ENCODE data around the gene ST6GAL1.

The ST6GAL1 gene

DNA sequence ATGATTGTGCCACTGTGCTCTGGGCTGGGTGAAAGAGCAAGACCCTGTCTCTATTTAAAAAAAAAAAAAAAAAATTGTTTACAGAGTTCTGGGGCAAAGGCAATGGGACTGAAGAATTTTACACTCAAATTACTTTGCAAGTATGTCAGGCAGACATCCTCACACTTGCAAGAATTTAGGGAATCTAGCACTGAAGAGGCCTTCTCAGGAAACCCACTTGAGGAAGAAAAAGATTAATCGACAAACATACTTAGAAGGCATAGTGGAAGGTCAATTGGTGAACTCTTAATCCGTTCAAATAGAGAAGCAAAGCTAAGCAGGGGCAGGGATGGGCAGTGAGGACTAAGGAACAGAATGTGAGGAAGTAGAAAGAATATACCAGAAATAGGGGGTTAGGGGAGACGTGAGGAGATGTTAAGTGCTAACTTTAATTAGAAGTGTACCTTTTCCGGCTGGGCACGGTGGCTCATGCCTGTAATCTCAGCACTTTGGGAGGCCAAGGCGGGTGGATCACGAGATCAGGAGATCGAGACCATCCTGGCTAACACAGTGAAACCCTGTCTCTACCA lies 15.0 kb downstream of the ST6GAL1 start:
- H3K9me3 ChIP-seq (ENCODE audit: severe bottlenecking): no peaks in the 10 kb centered on the region
- no peaks in the 10 kb centered on the region for H3K27me3 ChIP-seq (ENCODE audit: insufficient read depth, low read depth, severe bottlenecking)
- H3K4me3 ChIP-seq (ENCODE audit: low read depth, low read length): no peak overlapping the region
- TF ChIP-seq CTCF (IDR thresholded peaks at IDR 0.05; ENCODE audit: low read depth, low read length): no peak
- peaks cover 4% of the 10 kb centered on the region for H3K36me3 ChIP-seq
- no peak overlapping the region for H3K27ac ChIP-seq
- no peak for DNase-seq

DNA sequence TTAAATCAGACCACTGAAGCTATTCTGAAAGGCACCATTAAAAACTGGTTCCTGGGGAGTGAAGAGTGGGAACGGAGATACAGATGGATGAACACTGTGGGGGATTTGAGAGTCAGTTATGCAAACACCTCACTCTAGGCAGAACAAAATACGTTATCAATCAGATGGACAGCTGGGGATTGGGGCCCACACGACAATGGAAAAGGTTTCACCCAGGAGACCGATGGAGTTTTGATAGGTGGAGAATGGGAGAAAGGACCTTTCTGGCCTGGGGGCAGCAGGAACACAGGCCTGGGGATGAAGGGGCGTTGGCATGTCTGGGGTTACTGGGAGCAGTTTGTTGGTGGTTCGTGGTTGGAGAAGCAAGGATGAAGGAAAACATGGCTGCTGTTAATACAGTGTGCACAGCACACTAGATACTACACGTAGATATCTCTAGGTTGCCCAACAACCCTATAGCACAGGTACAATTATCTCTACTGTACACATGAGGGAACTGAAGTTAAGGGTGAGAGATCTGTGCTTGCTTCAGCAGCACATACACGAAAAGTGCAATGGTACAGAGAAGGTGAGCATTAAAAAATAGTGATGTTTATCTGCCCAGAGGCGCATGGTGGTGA lies 16.5 kb downstream of the ST6GAL1 start:
- Histone ChIP-seq H3K4me3 (ENCODE audit: low read depth, low read length) (no peak overlapping the region), H3K27ac (no peak overlapping the region), H3K9me3 (ENCODE audit: severe bottlenecking) (no peaks in the 10 kb centered on the region), H3K36me3 (peaks cover 4% of the 10 kb centered on the region), H3K27me3 (ENCODE audit: insufficient read depth, low read depth, severe bottlenecking) (no peaks in the 10 kb centered on the region)
- no peak for DNase-seq
- no peak for TF ChIP-seq CTCF (IDR thresholded peaks at IDR 0.05; ENCODE audit: low read depth, low read length)

DNA sequence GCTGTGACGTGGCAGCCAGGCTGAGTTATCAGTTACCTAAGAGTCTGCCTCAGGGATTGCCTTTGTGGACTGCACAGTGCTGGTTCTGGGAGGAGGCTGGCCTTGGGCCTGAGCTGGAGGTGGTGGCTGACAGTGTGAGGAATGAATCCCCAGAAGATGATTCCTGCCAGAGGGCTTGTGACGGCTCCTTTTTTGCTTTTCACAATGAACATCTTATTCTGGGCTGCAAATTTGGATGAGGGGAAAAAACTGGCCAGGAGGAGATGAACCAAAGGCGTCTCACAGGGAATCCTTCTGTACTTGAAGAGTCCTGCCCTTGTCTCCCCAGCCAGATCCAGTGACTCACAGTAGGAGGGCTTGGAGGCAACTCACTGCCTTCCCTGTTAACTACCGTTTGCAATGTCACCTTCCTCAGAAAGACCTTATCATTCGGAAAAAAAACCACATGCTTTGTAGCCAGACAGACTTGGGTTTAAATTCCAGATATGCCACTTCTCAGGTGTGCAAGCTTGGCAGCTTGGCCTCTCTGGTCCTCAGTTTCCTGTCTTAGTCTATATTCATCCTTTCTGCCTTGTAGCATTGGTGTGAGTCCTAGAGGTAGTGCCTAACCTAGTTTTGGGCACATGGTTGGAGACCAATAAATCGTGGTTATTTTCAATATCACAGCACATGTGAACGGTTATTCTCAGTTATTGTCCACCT lies 19.1 kb downstream of the ST6GAL1 start:
- Histone ChIP-seq H3K4me3 (ENCODE audit: low read depth, low read length) (no peak overlapping the region), H3K27me3 (ENCODE audit: insufficient read depth, low read depth, severe bottlenecking) (no peaks in the 10 kb centered on the region), H3K27ac (no peak overlapping the region), H3K9me3 (ENCODE audit: severe bottlenecking) (no peaks in the 10 kb centered on the region), H3K36me3 (no peaks in the 10 kb centered on the region; the same call in 1 of the 2 replicates)
- TF ChIP-seq CTCF (IDR thresholded peaks at IDR 0.05; ENCODE audit: low read depth, low read length): no peak
- no peak for DNase-seq

DNA sequence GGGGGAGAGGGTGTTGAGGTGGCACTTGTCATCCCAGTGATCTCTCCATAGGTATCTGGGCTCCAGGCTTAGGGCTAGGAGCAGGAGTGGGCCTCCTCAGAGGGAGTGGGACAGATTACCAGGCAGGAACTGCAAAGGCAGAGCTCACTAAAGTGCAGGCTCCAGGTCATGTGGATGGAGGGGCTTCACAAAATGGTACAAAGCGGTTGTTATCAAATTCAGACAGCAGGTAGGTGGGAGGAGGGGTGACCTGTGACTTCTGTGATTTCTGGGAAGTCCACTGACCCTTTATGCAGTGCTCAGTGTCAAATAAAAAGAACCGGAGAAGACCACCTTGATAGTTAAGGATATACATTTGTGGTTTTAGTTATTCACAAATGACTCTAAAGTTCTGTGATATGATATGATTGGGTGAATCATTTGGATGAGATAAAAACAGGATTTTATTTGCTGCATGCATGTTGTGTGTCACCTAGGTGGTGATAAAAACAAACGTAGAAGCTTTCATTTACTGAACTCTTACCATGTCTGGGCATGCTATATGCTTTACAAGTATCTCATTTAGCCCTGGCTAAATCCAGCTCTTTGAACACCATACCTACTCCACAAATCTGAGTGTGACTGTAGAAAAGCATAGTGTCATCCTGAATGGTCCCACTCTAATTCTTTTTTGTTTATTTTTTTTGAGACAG lies 20.2 kb downstream of the ST6GAL1 start:
- TF ChIP-seq CTCF (IDR thresholded peaks at IDR 0.05; ENCODE audit: low read depth, low read length): no peak

DNA sequence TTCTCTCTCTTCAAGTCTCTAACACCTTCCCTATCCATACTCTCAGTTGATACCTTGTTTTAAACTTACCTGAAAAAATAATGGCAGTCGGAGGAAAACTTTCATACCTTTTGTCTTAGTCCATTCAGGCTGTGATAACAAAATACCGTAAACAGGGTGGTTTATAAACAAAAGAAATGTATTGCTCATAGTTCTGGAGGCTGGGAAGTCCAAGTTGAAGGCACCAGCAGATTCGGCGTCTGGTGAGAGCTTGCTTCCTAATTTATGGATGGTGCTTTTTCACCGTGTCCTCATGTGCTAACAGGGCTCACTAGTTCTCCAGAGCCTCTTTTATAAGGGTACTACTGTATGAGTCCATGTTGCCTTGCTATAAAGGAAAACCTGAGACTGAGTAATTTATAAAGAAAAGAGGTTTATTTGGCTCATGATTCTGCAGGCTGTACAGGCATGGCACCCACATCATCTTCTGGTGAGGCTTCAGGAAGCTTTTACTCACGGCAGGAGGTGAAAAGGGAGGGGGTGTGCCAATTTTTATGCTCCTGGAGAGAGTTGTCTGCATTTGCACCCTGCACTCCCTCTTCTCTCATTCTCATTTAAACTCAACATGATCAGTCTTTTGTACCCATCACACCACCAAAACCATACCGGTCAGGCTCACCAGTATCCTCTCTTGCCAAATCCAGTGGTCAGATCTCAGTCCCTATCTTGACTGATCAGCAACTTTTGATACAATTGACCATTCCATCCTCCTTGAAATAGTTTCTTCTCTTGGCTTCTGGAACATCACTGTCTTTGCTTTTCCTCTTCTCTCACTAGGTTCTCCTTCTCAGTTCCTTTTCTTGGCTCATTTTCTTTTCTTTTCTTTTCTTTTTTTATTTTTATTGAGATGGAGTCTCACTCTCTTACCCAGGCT lies 21.6 kb downstream of the ST6GAL1 start:
- TF ChIP-seq CTCF (IDR thresholded peaks at IDR 0.05; ENCODE audit: low read depth, low read length): no peak
- Histone ChIP-seq H3K27me3 (ENCODE audit: insufficient read depth, low read depth, severe bottlenecking) (no peaks in the 10 kb centered on the region), H3K4me3 (ENCODE audit: low read depth, low read length) (no peak overlapping the region), H3K9me3 (ENCODE audit: severe bottlenecking) (no peaks in the 10 kb centered on the region), H3K27ac (no peak overlapping the region), H3K36me3 (no peaks in the 10 kb centered on the region)
- DNase-seq: no peak

More for the DNA sequence above, 20.2 kb downstream of the ST6GAL1 start:
- H3K4me3 ChIP-seq (ENCODE audit: low read depth, low read length): no peak overlapping the region
- H3K9me3 ChIP-seq (ENCODE audit: severe bottlenecking): no peaks in the 10 kb centered on the region
- DNase-seq: no peak
- H3K36me3 ChIP-seq: no peaks in the 10 kb centered on the region
- H3K27ac ChIP-seq: no peak overlapping the region
- H3K27me3 ChIP-seq (ENCODE audit: insufficient read depth, low read depth, severe bottlenecking): no peaks in the 10 kb centered on the region

Data from WERI-Rb-1 (cell line).